Subcutaneous abdominal adipose tissue (tissue), 5 donors: ENCODE results near the gene CACNA1B.
"Not testable (repeated sequence)": the region's sequence is repeated elsewhere in the genome, so short reads cannot be mapped to it uniquely, and the experiment has no call there.

ENCODE experiments used
- H3K27ac ChIP-seq: one replicate; pipeline ENCODE4 v1.7.0; 2013; ENCODE audit warnings: low read depth, mild to moderate bottlenecking, inconsistent platforms, low read length, moderate library complexity
- H3K27me3 ChIP-seq, 5 donors: one replicate each; pipeline ENCODE4 v1.7.0; 2013; ENCODE audit warnings: low read length in 5 of 5, inconsistent platforms in 1 of 5; ENCODE audit not compliant: control insufficient read depth in 5 of 5, insufficient read depth in 4 of 5
- H3K36me3 ChIP-seq, 5 donors: one replicate each; pipeline ENCODE4 v1.7.0; 2013; ENCODE audit warnings: low read length in 5 of 5; ENCODE audit not compliant: control insufficient read depth in 5 of 5, insufficient read depth in 5 of 5
- H3K4me1 ChIP-seq, 5 donors: one replicate each; pipeline ENCODE4 v1.7.0; 2013; ENCODE audit warnings: low read length in 5 of 5, mild to moderate bottlenecking in 3 of 5, moderate library complexity in 1 of 5; ENCODE audit not compliant: control insufficient read depth in 5 of 5, insufficient read depth in 5 of 5
- H3K4me3 ChIP-seq, 5 donors: one replicate each; pipeline ENCODE4 v1.7.0; 2013; ENCODE audit warnings: low read length in 5 of 5, low read depth in 1 of 5
- H3K9ac ChIP-seq, 5 donors: one replicate each; pipeline ENCODE4 v1.7.0; 2013; ENCODE audit warnings: low read length in 5 of 5, mild to moderate bottlenecking in 4 of 5, moderate library complexity in 3 of 5
- H3K9me3 ChIP-seq, 5 donors: one replicate each; pipeline ENCODE4 v1.7.0; 2013; ENCODE audit warnings: low read length in 5 of 5; ENCODE audit not compliant: control insufficient read depth in 5 of 5
- donor health status: healthy.
- donor health status: healthy.
- donor health status: healthy.
- donor health status: healthy.
- donor health status: healthy.

Gene CACNA1B

GRCh38 chr9:137878146-137878941 is 762 bp downstream of the CACNA1B start:
- Histone ChIP-seq H3K4me1 (peaks cover 0 to 8% (median 5%) of the 10 kb centered on the region in 5 donors), H3K9me3 (peaks cover 0 to 5% (median 4%) of the 10 kb centered on the region in 5 donors), H3K36me3 (no peaks in the 10 kb centered on the region), H3K9ac (no peak overlapping the region), H3K4me3 (peak overlapping the region in 4 of 5 donors; percentile 39 to 75 (median 58)), H3K27ac (no peak overlapping the region), H3K27me3 (peaks cover 23 to 50% (median 37%) of the 10 kb centered on the region in 5 donors)

- peaks cover 23 to 50% (median 37%) of the 10 kb centered on the region in 5 donors for H3K27me3 ChIP-seq
- peak overlapping the region in 1 of 5 donors; percentile 75 for H3K4me3 ChIP-seq
- no peak overlapping the region for H3K27ac ChIP-seq
- H3K36me3 ChIP-seq = no peaks in the 10 kb centered on the region
- peaks cover 0 to 5% (median 4%) of the 10 kb centered on the region in 5 donors for H3K9me3 ChIP-seq
- H3K4me1 ChIP-seq = peaks cover 0 to 8% (median 5%) of the 10 kb centered on the region in 5 donors
- H3K9ac ChIP-seq = no peak overlapping the region
Measured at GRCh38 chr9:137879052-137879451, 1.5 kb downstream of the CACNA1B start.

- Histone ChIP-seq H3K9me3 (peaks cover 0 to 5% (median 4%) of the 10 kb centered on the region in 5 donors), H3K36me3 (no peaks in the 10 kb centered on the region), H3K9ac (no peak overlapping the region), H3K27me3 (peaks cover 23 to 49% (median 37%) of the 10 kb centered on the region in 5 donors), H3K4me3 (no peak overlapping the region), H3K27ac (no peak overlapping the region), H3K4me1 (peaks cover 0 to 8% (median 5%) of the 10 kb centered on the region in 5 donors)
Measured at GRCh38 chr9:137879566-137880150, 2.1 kb downstream of the CACNA1B start.

- Histone ChIP-seq H3K9me3 (peaks cover 0 to 5% (median 3%) of the 10 kb centered on the region in 5 donors), H3K9ac (no peak overlapping the region), H3K27me3 (peaks cover 23 to 42% (median 32%) of the 10 kb centered on the region in 5 donors), H3K36me3 (no peaks in the 10 kb centered on the region), H3K4me3 (no peak overlapping the region), H3K4me1 (peaks cover 0 to 8% (median 5%) of the 10 kb centered on the region in 5 donors), H3K27ac (no peak overlapping the region)
Measured at GRCh38 chr9:137880160-137880975, 2.8 kb downstream of the CACNA1B start.

- peaks cover 0 to 8% (median 5%) of the 10 kb centered on the region in 5 donors for H3K4me1 ChIP-seq
- H3K27ac ChIP-seq = no peak overlapping the region
- no peak overlapping the region for H3K4me3 ChIP-seq
- no peaks in the 10 kb centered on the region for H3K36me3 ChIP-seq
- H3K27me3 ChIP-seq = peaks cover 19 to 35% (median 26%) of the 10 kb centered on the region in 5 donors
- no peak overlapping the region for H3K9ac ChIP-seq
- H3K9me3 ChIP-seq = peaks cover 0 to 5% (median 3%) of the 10 kb centered on the region in 5 donors
Measured at GRCh38 chr9:137880976-137881530, 3.5 kb downstream of the CACNA1B start.

- no peak overlapping the region for H3K9ac ChIP-seq
- no peak overlapping the region for H3K27ac ChIP-seq
- H3K27me3 ChIP-seq = peaks cover 13 to 28% (median 18%) of the 10 kb centered on the region in 5 donors
- no peaks in the 10 kb centered on the region for H3K36me3 ChIP-seq
- H3K9me3 ChIP-seq = peaks cover 0 to 3% (median 0%) of the 10 kb centered on the region in 5 donors
- H3K4me1 ChIP-seq = peaks cover 0 to 8% (median 5%) of the 10 kb centered on the region in 5 donors
- no peak overlapping the region for H3K4me3 ChIP-seq
Measured at GRCh38 chr9:137881591-137882505, 4.3 kb downstream of the CACNA1B start.

GRCh38 chr9:137882506-137882821 is 4.9 kb downstream of the CACNA1B start:
- Histone ChIP-seq H3K4me1 (peaks cover 0 to 8% (median 5%) of the 10 kb centered on the region in 5 donors), H3K9ac (no peak overlapping the region), H3K27ac (no peak overlapping the region), H3K27me3 (peaks cover 10 to 25% (median 14%) of the 10 kb centered on the region in 5 donors), H3K9me3 (peaks cover 0 to 3% (median 0%) of the 10 kb centered on the region in 5 donors), H3K36me3 (no peaks in the 10 kb centered on the region), H3K4me3 (no peak overlapping the region)

GRCh38 chr9:137883977-137884376 is 6.4 kb downstream of the CACNA1B start:
- not testable (repeated sequence) for H3K27ac ChIP-seq, H3K4me3 ChIP-seq, H3K9ac ChIP-seq, H3K36me3 ChIP-seq, H3K9me3 ChIP-seq, H3K4me1 ChIP-seq
- peaks cover 2 to 17% (median 8%) of the 10 kb centered on the region in 5 donors for H3K27me3 ChIP-seq

- not testable (repeated sequence) for H3K9ac ChIP-seq, H3K36me3 ChIP-seq, H3K9me3 ChIP-seq, H3K27ac ChIP-seq, H3K4me3 ChIP-seq, H3K4me1 ChIP-seq
- peaks cover 0 to 12% (median 4%) of the 10 kb centered on the region in 5 donors for H3K27me3 ChIP-seq
Measured at GRCh38 chr9:137884547-137884946, 7.0 kb downstream of the CACNA1B start.
